ENCODE data around the gene BCL2L15.
"Not testable (repeated sequence)": the region's sequence is repeated elsewhere in the genome, so short reads cannot be mapped to it uniquely, and the experiment has no call there.

Gene BCL2L15

GRCh38 chr1:113852694-113853093 is 34.7 kb downstream of the BCL2L15 start:
- H3K4me1 Mint-ChIP-seq = peaks cover 13% of the 10 kb centered on the region
- CTCF ChIA-PET, DNase-seq, H3K27me3 Mint-ChIP-seq, H3K9me3 Mint-ChIP-seq, H3K27ac Mint-ChIP-seq, H3K4me3 Mint-ChIP-seq: not testable (repeated sequence)
- H3K36me3 Mint-ChIP-seq = peaks cover 68% of the 10 kb centered on the region

- Mint-ChIP-seq H3K27me3 (no peaks in the 10 kb centered on the region), H3K9me3 (peaks cover 5% of the 10 kb centered on the region), H3K4me1 (peaks cover 13% of the 10 kb centered on the region), H3K27ac (peak overlapping the region; percentile 83), H3K4me3 (no peak overlapping the region), H3K36me3 (peaks cover 70% of the 10 kb centered on the region)
- CTCF ChIA-PET = interaction anchor here (0.7 to 1.3 kb wide), 4 partner anchors 10 to 79 kb away, joined by 3 to 5 read pairs (median 3); partner anchors contain the start of gene HIPK1
- DNase-seq = no peak
Observed at GRCh38 chr1:113850127-113850796, 37.1 kb downstream of the BCL2L15 start.

- DNase-seq = no peak
- Mint-ChIP-seq H3K4me3 (no peak overlapping the region), H3K9me3 (peaks cover 5% of the 10 kb centered on the region), H3K36me3 (peaks cover 63% of the 10 kb centered on the region), H3K4me1 (peaks cover 13% of the 10 kb centered on the region), H3K27me3 (no peaks in the 10 kb centered on the region), H3K27ac (no peak overlapping the region)
- CTCF ChIA-PET = interaction anchor here (0.7 kb wide), 1 partner anchor 14 kb away, joined by 3 read pairs; no protein-coding TSS in a partner anchor
Observed at GRCh38 chr1:113849072-113849471, 38.3 kb downstream of the BCL2L15 start.

GRCh38 chr1:113846391-113847035 is 40.9 kb downstream of the BCL2L15 start:
- peaks cover 12% of the 10 kb centered on the region for H3K4me1 Mint-ChIP-seq
- H3K4me3 Mint-ChIP-seq = no peak overlapping the region
- no peak for DNase-seq
- peaks cover 65% of the 10 kb centered on the region for H3K36me3 Mint-ChIP-seq
- no peaks in the 10 kb centered on the region for H3K27me3 Mint-ChIP-seq
- CTCF ChIA-PET = no interaction called here
- peaks cover 5% of the 10 kb centered on the region for H3K9me3 Mint-ChIP-seq
- no peak overlapping the region for H3K27ac Mint-ChIP-seq

GRCh38 chr1:113836534-113836933 is 50.8 kb downstream of the BCL2L15 start:
- Mint-ChIP-seq H3K9me3 (no peaks in the 10 kb centered on the region), H3K4me3 (no peak overlapping the region), H3K27ac (no peak overlapping the region), H3K36me3 (peaks cover 54% of the 10 kb centered on the region), H3K4me1 (peaks cover 6% of the 10 kb centered on the region), H3K27me3 (no peaks in the 10 kb centered on the region)
- CTCF ChIA-PET = interaction anchor here (0.8 to 2.5 kb wide), 10 partner anchors 24 to 126 kb away, joined by 3 to 32 read pairs (median 4); partner anchors contain the start of genes AP4B1, DCLRE1B and HIPK1
- no peak for DNase-seq

GRCh38 chr1:113835686-113836290 is 51.6 kb downstream of the BCL2L15 start:
- DNase-seq = peak; percentile 33
- Mint-ChIP-seq H3K36me3 (peaks cover 55% of the 10 kb centered on the region), H3K27me3 (no peaks in the 10 kb centered on the region), H3K4me3 (no peak overlapping the region), H3K9me3 (no peaks in the 10 kb centered on the region), H3K27ac (no peak overlapping the region), H3K4me1 (peaks cover 6% of the 10 kb centered on the region)
- CTCF ChIA-PET = interaction anchor here (0.7 to 2.5 kb wide), 20 partner anchors 9 to 447 kb away, joined by 3 to 32 read pairs (median 4); partner anchors contain the start of genes AP4B1, DCLRE1B, HIPK1 and OLFML3

- Mint-ChIP-seq H3K27ac (no peak overlapping the region), H3K4me3 (no peak overlapping the region), H3K27me3 (no peaks in the 10 kb centered on the region), H3K36me3 (peaks cover 55% of the 10 kb centered on the region), H3K9me3 (no peaks in the 10 kb centered on the region), H3K4me1 (peaks cover 6% of the 10 kb centered on the region)
- CTCF ChIA-PET = interaction anchor here (0.7 to 2.5 kb wide), 17 partner anchors 10 to 448 kb away, joined by 3 to 32 read pairs (median 4); partner anchors contain the start of genes AP4B1, DCLRE1B, HIPK1 and OLFML3
- no peak for DNase-seq
Observed at GRCh38 chr1:113834716-113835115, 52.7 kb downstream of the BCL2L15 start.

All from activated naive CD4-positive, alpha-beta T cell treated with anti-CD3 and anti-CD28 coated beads, Interleukin-2, amount 10 ng/mL, durations not matched to agents 7 days and 5 days (primary cell).